HUES48 (cell line): Measurements from ENCODE around the gene FBXW4.

Experiments used
- H3K27ac ChIP-seq: one replicate; pipeline ENCODE4 v1.7.0; 2013; ENCODE audit warnings: low read depth, low read length, inconsistent platforms
- H3K27me3 ChIP-seq: 2 replicates; pipeline ENCODE4 v1.6.1; 2013; ENCODE audit warnings: mild to moderate bottlenecking, low read length; ENCODE audit not compliant: control insufficient read depth, insufficient read depth
- H3K36me3 ChIP-seq: 2 replicates; pipeline ENCODE4 v1.6.1; 2013; ENCODE audit warnings: low read length; ENCODE audit not compliant: control insufficient read depth, insufficient read depth
- H3K4me1 ChIP-seq: 2 replicates; pipeline ENCODE4 v1.6.1; 2013; ENCODE audit warnings: mild to moderate bottlenecking, low read length; ENCODE audit not compliant: control insufficient read depth, insufficient read depth
- H3K4me3 ChIP-seq: 2 replicates; pipeline ENCODE4 v1.5.1; 2013; ENCODE audit warnings: mild to moderate bottlenecking, low read depth, low read length
- H3K9ac ChIP-seq: 2 replicates; pipeline ENCODE4 v1.6.1; 2013; ENCODE audit warnings: mild to moderate bottlenecking, low read depth, low read length, moderate library complexity
- H3K9me3 ChIP-seq: 2 replicates; pipeline ENCODE4 v1.6.1; 2013; ENCODE audit warnings: low read length; ENCODE audit not compliant: control insufficient read depth, insufficient read depth

Gene FBXW4

GRCh38 chr10:101575091-101575490 is 119.9 kb downstream of the FBXW4 start:
- no peaks in the 10 kb centered on the region for H3K9me3 ChIP-seq
- H3K36me3 ChIP-seq, result peaks cover 18% of the 10 kb centered on the region
- no peak overlapping the region for H3K27ac ChIP-seq
- 0 out of 2 replicates have a peak, but pooled peaks cover 4% of the 10 kb centered on the region for H3K4me1 ChIP-seq
- H3K4me3 ChIP-seq, result no peak overlapping the region
- H3K9ac ChIP-seq, result no peak overlapping the region
- H3K27me3 ChIP-seq, result peaks cover 27% of the 10 kb centered on the region

GRCh38 chr10:101573885-101574753 is 120.9 kb downstream of the FBXW4 start:
- no peaks in the 10 kb centered on the region for H3K9me3 ChIP-seq
- H3K9ac ChIP-seq, result no peak overlapping the region
- no peak overlapping the region for H3K4me3 ChIP-seq
- peaks cover 8% of the 10 kb centered on the region for H3K36me3 ChIP-seq
- no peak overlapping the region for H3K27ac ChIP-seq
- 0 out of 2 replicates have a peak, but pooled peaks cover 4% of the 10 kb centered on the region for H3K4me1 ChIP-seq
- H3K27me3 ChIP-seq, result peaks cover 34% of the 10 kb centered on the region

GRCh38 chr10:101572785-101573184 is 122.2 kb downstream of the FBXW4 start:
- peaks cover 47% of the 10 kb centered on the region for H3K27me3 ChIP-seq

GRCh38 chr10:101572126-101572525 is 122.8 kb downstream of the FBXW4 start:
- Histone ChIP-seq H3K27me3 (peaks cover 54% of the 10 kb centered on the region), H3K4me1 (0 out of 2 replicates have a peak, but pooled peaks cover 4% of the 10 kb centered on the region), H3K9ac (no peak overlapping the region)

More at GRCh38 chr10:101572785-101573184, 122.2 kb downstream of the FBXW4 start:
- Histone ChIP-seq H3K4me3 (no peak overlapping the region), H3K27ac (no peak overlapping the region), H3K4me1 (0 out of 2 replicates have a peak, but pooled peaks cover 4% of the 10 kb centered on the region), H3K9me3 (no peaks in the 10 kb centered on the region), H3K36me3 (no peaks in the 10 kb centered on the region), H3K9ac (no peak overlapping the region)

GRCh38 chr10:101571271-101571925 is 123.6 kb downstream of the FBXW4 start:
- H3K4me1 ChIP-seq, result peaks cover 4% of the 10 kb centered on the region; the same call in 1 of the 2 replicates
- no peaks in the 10 kb centered on the region for H3K36me3 ChIP-seq
- no peaks in the 10 kb centered on the region for H3K9me3 ChIP-seq
- H3K9ac ChIP-seq, result no peak overlapping the region
- H3K4me3 ChIP-seq, result no peak overlapping the region
- no peak overlapping the region for H3K27ac ChIP-seq
- peaks cover 61% of the 10 kb centered on the region for H3K27me3 ChIP-seq

More at GRCh38 chr10:101572126-101572525, 122.8 kb downstream of the FBXW4 start:
- Histone ChIP-seq H3K27ac (no peak overlapping the region), H3K4me3 (no peak overlapping the region), H3K36me3 (no peaks in the 10 kb centered on the region), H3K9me3 (no peaks in the 10 kb centered on the region)

GRCh38 chr10:101570428-101571270 is 124.3 kb downstream of the FBXW4 start:
- H3K27ac ChIP-seq, result no peak overlapping the region
- H3K27me3 ChIP-seq, result peaks cover 67% of the 10 kb centered on the region
- H3K4me1 ChIP-seq, result peaks cover 7% of the 10 kb centered on the region; the same call in 1 of the 2 replicates
- no peaks in the 10 kb centered on the region for H3K36me3 ChIP-seq
- H3K4me3 ChIP-seq, result peak overlapping the region; percentile 68
- H3K9ac ChIP-seq, result no peak overlapping the region; the same call in 1 of the 2 replicates
- H3K9me3 ChIP-seq, result no peaks in the 10 kb centered on the region

- H3K9ac ChIP-seq, result no peak overlapping the region
These were observed 125.1 kb downstream of the FBXW4 start for GRCh38 chr10:101569622-101570427.

GRCh38 chr10:101569323-101569621 is 125.7 kb downstream of the FBXW4 start:
- no peaks in the 10 kb centered on the region for H3K36me3 ChIP-seq
- H3K27ac ChIP-seq, result no peak overlapping the region
- peaks cover 7% of the 10 kb centered on the region; the same call in 1 of the 2 replicates for H3K4me1 ChIP-seq
- H3K9me3 ChIP-seq, result no peaks in the 10 kb centered on the region
- peak overlapping the region; percentile 68 for H3K4me3 ChIP-seq
- peaks cover 70% of the 10 kb centered on the region for H3K27me3 ChIP-seq
- H3K9ac ChIP-seq, result no peak overlapping the region

More at GRCh38 chr10:101569622-101570427, 125.1 kb downstream of the FBXW4 start:
- H3K27me3 ChIP-seq, result peaks cover 70% of the 10 kb centered on the region
- no peaks in the 10 kb centered on the region for H3K9me3 ChIP-seq
- H3K27ac ChIP-seq, result no peak overlapping the region
- H3K36me3 ChIP-seq, result no peaks in the 10 kb centered on the region
- H3K4me3 ChIP-seq, result peak overlapping the region; percentile 68
- H3K4me1 ChIP-seq, result peaks cover 7% of the 10 kb centered on the region; the same call in 1 of the 2 replicates

GRCh38 chr10:101568054-101568745 is 126.8 kb downstream of the FBXW4 start:
- Histone ChIP-seq H3K4me3 (no peak overlapping the region), H3K27ac (no peak overlapping the region), H3K4me1 (peaks cover 7% of the 10 kb centered on the region; the same call in 1 of the 2 replicates), H3K27me3 (peaks cover 70% of the 10 kb centered on the region), H3K36me3 (no peaks in the 10 kb centered on the region), H3K9me3 (no peaks in the 10 kb centered on the region), H3K9ac (no peak overlapping the region)
